NCI-H748 treated with DMSO at 0.1 percent for 48 hours (cell line): ENCODE data around the gene USP13.
"Not testable (repeated sequence)": the region's sequence is repeated elsewhere in the genome, so short reads cannot be mapped to it uniquely, and the experiment has no call there.

ENCODE experiments used
- DNase-seq: peaks from one replicate; lab custom pipeline; 2025; lab: John Stamatoyannopoulos, UW

Gene USP13

DNA sequence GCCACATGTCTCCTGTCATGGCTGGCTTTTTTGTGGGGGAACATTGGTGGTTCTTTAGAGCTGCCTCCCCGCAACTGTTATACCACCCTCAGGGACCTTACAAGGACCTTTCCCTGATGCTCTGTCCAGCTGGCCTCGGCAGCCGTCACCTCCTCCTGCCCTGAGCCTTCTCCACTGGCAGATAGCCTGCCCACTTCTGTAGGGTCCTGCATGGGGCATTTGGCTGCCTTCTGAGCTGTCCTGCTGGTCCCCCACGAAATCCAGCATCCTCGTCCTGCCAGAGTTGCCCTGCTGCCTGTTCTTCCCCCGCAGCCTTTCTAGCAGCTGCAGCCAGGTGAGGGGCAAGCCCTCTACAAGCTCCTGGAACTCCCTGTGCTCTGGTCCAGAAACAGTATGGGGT is 86.2 kb downstream of the USP13 start:
- DNase-seq: no peak

DNA sequence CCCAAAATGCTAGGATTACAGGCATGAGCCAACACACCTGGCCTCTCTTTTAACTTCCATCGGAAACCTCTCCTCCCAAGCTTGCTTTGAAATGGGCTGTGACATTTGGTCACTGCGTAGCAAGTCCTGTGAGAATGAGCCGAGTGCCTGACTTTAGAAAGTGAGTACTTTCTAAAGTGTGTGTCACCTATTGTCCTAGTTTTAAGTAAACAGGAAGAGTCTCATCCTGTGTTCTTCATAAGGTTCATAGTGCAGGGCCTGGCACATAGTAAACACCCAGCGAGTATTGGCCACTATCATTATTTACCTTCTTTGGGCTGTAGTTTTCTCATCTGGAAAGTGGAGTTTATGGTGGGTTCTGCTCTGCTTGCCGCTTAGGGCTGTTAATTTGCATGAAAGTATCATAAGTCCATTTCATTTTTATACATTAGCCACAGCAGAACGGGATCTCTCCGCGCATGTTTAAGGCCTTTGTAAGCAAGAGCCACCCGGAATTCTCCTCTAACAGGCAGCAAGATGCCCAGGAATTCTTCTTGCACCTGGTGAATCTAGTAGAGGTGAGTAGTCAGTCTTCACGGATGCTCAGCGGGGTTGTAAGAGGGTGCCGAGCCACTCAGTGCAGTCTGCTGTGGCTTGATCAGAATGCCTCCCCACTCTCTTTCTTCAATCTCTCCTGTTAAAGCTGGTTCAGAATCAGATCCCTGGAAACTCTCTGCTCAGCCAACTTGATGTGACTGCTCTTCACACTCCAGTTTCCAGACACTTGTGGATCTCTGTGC is 87.2 kb downstream of the USP13 start:
- DNase-seq: no peak

DNA sequence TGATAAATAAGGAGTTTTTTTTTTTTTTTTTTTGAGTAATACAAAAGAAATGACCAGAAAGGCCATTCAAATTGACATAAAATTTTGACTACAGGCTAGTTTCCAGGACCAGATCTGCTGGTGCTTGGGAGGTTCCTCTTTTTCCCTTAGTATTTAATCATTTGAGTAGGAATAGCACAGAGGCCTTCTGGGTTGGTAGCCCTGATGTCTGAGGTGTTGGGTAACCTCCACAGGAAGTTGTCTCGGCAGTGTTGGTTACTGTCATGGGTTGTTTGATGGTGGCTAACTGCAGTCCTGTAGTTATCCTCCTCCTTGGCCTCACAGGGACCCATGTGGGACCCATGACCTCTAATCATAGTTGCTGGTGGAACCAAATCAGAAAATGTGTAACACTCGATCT is 91.1 kb downstream of the USP13 start:
- no peak for DNase-seq

GRCh38 chr3:179744667-179745066 is 91.8 kb downstream of the USP13 start:
- no peak for DNase-seq

DNA sequence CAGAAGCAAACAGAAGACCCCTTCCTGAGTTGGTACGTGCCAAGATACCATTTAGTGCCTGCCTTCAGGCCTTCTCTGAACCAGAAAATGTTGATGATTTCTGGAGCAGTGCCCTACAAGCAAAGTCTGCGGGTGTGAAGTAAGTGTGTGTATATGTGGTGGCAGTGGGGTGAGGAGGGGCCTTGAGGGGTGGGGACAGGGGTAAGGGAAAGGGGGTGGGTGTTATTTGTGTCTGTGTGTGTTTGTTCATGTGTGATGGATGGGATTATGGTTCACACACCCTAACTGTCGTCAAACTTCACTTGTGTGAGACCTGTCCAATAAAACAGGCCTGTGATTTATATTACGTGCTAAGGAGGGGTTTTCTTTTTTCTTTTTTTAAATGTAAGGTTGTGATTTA is 92.2 kb downstream of the USP13 start:
- no peak for DNase-seq

GRCh38 chr3:179745716-179746115 is 92.9 kb downstream of the USP13 start:
- DNase-seq: no peak

DNA sequence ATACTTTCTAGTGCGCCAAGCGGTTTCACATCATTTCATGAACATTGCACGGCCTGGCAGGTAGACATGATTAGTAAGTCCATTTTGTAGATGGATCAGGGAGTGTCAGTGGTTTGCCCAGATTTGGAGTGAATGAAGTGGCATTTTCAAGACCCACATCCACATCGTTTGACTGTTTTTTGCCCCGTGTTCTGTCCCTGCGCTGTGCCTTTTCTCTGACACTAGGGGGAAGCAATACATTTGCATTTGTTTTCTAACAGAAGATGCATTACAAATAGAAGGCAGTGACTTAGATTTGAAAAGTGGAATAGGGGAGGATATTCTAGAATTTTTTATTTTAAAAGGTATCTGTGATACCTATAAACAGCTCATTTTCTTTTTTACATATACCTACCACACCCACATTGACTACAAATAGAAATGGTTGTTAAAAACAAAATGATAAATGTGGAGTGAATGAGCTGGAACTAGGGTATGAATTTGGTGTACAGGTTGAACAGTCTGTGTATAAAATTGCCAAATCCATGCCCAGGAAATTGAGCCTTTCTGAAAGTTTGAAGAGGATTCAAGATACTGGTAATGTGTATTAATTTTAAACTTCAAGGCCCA is 98.0 kb downstream of the USP13 start:
- DNase-seq: no peak

DNA sequence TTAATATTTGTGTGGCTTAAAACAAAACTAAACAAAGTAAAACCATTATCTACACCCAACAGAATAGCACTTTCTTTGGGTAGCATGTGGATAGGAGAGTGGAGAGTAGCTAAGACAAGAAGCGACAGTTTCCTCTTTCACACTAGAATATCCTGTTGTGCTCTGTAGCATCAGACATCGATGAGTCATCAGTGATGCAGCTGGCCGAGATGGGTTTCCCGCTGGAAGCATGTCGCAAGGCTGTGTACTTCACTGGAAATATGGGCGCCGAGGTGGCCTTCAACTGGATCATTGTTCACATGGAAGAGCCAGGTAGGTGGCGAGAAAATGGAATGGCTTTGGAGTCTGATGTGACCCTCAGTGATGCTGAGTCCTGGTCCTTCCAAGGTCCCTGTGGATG is 108.1 kb downstream of the USP13 start:
- no peak for DNase-seq

- DNase-seq: no peak
Observed at GRCh38 chr3:179765396-179765795, 112.6 kb downstream of the USP13 start.

DNA sequence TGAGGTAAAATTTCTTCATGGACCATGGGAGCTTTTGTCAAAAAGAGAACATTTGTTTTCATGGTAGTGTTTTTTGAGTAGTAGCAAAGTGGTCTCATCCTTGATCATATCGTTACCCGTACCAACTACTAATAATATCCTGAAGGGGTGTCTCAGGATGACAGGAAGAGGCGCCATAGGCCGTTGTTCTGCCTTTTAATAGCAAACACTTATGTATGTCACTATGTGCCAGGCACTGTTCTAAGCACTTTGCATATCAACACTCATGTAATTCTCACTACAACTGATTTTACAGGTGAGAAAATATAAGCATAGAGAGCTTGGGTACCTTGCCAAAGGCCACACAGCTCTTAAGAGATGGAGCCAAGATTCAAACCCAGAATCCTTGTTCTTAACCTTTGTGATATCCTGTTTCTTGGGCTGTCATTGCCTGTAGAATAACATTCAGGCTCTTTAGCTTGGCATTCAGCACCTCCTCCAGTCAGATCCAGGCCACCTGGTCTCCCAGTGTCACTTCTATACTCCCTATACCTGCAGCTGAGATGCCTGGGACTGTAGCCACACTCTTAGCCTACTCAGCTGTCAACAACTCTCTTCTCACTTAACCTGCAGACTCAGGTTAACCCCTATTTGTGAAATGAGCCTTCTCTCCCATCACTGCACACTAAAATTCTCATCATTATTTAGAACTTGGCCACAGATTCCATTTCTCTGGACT is 113.7 kb downstream of the USP13 start:
- no peak for DNase-seq

GRCh38 chr3:179768080-179768479 is 115.2 kb downstream of the USP13 start:
- DNase-seq: peak; percentile 2

DNA sequence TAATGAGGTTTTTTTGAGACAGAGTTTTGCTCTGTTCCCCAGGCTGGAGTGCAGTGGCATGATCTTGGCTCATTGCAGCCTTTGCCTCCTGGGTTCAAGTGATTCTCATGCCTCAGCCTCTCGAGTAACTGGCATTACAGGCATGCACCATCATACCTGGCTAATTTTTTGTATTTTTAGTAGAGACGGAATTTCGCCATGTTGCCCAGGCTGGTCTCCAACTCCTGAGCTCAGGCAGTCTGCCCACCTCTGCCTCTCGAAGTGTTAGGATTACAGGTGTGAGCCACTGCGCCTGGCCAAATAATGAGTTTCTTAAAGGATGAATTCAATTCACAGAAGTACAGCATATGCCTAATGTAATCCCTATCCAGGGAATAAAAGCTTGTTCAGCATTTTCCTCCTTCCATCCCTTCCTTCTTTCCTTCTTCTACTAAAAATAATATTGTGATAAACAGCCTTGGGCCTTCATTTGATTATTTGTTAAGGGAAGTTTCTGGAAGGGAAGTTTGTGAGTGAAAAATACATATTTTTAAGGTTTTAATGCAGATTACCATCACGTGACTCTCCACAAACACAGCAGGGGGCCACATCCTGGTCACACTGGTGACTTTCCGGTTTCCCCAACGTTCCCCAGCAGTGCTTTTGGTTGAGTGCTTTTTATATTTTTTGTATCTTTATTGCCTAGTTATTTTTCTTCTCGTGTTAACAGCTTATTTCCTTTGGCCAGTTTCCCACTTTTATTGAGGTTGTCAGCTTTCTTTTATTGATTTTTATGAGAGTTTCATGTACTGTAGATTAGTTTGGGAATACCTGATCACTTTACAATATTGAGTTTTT is 116.8 kb downstream of the USP13 start:
- DNase-seq: no peak

- no peak for DNase-seq
Observed at GRCh38 chr3:179771797-179772196, 119.0 kb downstream of the USP13 start.

- no peak for DNase-seq
Observed at GRCh38 chr3:179772297-179772696, 119.5 kb downstream of the USP13 start.

- no peak for DNase-seq
Observed at GRCh38 chr3:179775416-179776122, 122.7 kb downstream of the USP13 start.

- DNase-seq: not testable (repeated sequence)
Observed at GRCh38 chr3:179782841-179783240, 130.0 kb downstream of the USP13 start.

DNA sequence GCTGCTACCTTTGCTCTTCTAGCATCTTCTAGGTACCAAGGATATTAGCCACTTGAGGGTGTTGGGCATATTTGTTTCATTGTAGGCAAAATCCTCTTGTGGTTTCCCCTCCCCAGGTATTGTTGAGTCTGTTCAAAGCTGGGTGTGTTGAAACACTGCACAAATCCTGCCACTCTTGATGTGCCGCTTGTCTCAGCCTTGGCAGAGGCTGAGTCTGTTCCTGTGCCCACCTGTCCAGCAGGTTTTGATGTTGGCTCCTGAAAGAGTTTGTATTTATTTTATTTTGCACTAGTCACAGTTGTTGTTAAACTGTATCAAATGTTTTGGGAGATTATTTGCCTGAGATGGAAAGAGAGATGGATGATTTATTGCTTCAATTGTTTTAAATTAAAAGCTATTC is 136.2 kb downstream of the USP13 start:
- DNase-seq: no peak

GRCh38 chr3:179791793-179792192 is 139.0 kb downstream of the USP13 start:
- DNase-seq: no peak

- DNase-seq: no peak
Observed at GRCh38 chr3:179794355-179794754, 141.5 kb downstream of the USP13 start.

- DNase-seq: no peak
Observed at GRCh38 chr3:179796421-179796820, 143.6 kb downstream of the USP13 start.

GRCh38 chr3:179797192-179797591 is 144.4 kb downstream of the USP13 start:
- no peak for DNase-seq

- no peak for DNase-seq
Observed at GRCh38 chr3:179801263-179801662, 148.4 kb downstream of the USP13 start.
